Neural cell (in vitro differentiated cells): ENCODE measurements around the gene TGFBI. TPM values are rescaled to one million over a fixed set of nuclear protein-coding genes. Genes with fewer than 3 reads are reported as not detected.

Experiments
- H2AFZ ChIP-seq: fragments of 200-600, 300-800 bp; sonication (generic), shearing (Covaris generic); 2 replicates; pipeline ENCODE4 v1.6.0; 2014; ENCODE audit warnings: low read depth, mild to moderate bottlenecking, antibody characterized with exemption, low read length, moderate library complexity
- H3F3A ChIP-seq: fragments of 200-600 bp; shearing (Covaris generic); 2 replicates; pipeline ENCODE4 v1.6.1; 2016; ENCODE audit warnings: mild to moderate bottlenecking, moderate library complexity, mixed read lengths, antibody characterized with exemption, low read length; ENCODE audit not compliant: insufficient read depth, poor library complexity, severe bottlenecking
- H3K27ac ChIP-seq: fragments of 200-600, 300-800 bp; sonication (generic), shearing (Covaris generic); 2 replicates; pipeline ENCODE4 v1.5.1; 2014; ENCODE audit warnings: mild to moderate bottlenecking, low read length, moderate library complexity
- H3K27me3 ChIP-seq: fragments of 300-800, 200-600 bp; sonication (generic), shearing (Covaris generic); 2 replicates; pipeline ENCODE4 v1.6.0; 2014; ENCODE audit warnings: mild to moderate bottlenecking, low read depth, low read length, moderate library complexity; ENCODE audit not compliant: insufficient read depth
- H3K36me3 ChIP-seq: fragments of 300-800, 200-600 bp; sonication (generic), shearing (Covaris generic); 2 replicates; pipeline ENCODE4 v1.5.1; 2014; ENCODE audit warnings: mild to moderate bottlenecking, antibody characterized with exemption, low read length, moderate library complexity; ENCODE audit not compliant: insufficient read depth
- H3K4me2 ChIP-seq: fragments of 300-800, 200-600 bp; sonication (generic), shearing (Covaris generic); 2 replicates; pipeline ENCODE4 v1.6.0; 2014; ENCODE audit warnings: mild to moderate bottlenecking, low read length
- H3K4me3 ChIP-seq: fragments of 300-800, 200-600 bp; sonication (generic), shearing (Covaris generic); 2 replicates; pipeline ENCODE4 v1.5.1; 2014; ENCODE audit warnings: mild to moderate bottlenecking, low read length, moderate library complexity
- H3K79me2 ChIP-seq: fragments of 200-600 bp; shearing (Covaris generic); replicated peaks from 2 replicates; pipeline ENCODE4 v1.6.0; 2014; ENCODE audit warnings: mild to moderate bottlenecking, low read length, moderate library complexity; ENCODE audit not compliant: insufficient read depth
- H3K9ac ChIP-seq: fragments of 300-800, 200-600 bp; sonication (generic), shearing (Covaris generic); 2 replicates; pipeline ENCODE4 v1.6.1; 2016; ENCODE audit warnings: mild to moderate bottlenecking, low read length, mixed read lengths
- H3K9me2 ChIP-seq: fragments of 200-600 bp; shearing (Covaris generic); 2 replicates; pipeline ENCODE4 v1.6.1; 2016; ENCODE audit warnings: mild to moderate bottlenecking, low read length, mixed read lengths; ENCODE audit not compliant: insufficient read depth
- H3K9me3 ChIP-seq: fragments of 200-600, 300-800 bp; sonication (generic), shearing (Covaris generic); 2 replicates; pipeline ENCODE4 v1.6.1; 2016; ENCODE audit warnings: mild to moderate bottlenecking, mixed run types, low read length, moderate library complexity, mixed read lengths
- H4K20me1 ChIP-seq: fragments of 200-600 bp; shearing (Covaris generic); 2 replicates; pipeline ENCODE4 v1.6.1; 2016; ENCODE audit warnings: mild to moderate bottlenecking, mixed run types; ENCODE audit not compliant: insufficient read depth
- CTCF ChIP-seq: fragments of 450-650 bp; IDR thresholded peaks from 2 replicates; pipeline ENCODE4 v1.5.1; 2014; ENCODE audit warnings: antibody characterized with exemption, mild to moderate bottlenecking, moderate library complexity; ENCODE audit not compliant: poor library complexity, severe bottlenecking
- EP300 ChIP-seq: fragments of 450-650 bp; conservative IDR thresholded peaks from 2 replicates; pipeline ENCODE4 v1.6.1; 2014; ENCODE audit warnings: antibody characterized with exemption, mild to moderate bottlenecking, moderate library complexity; ENCODE audit not compliant: poor library complexity, severe bottlenecking
- EZH2 ChIP-seq: fragments of 200-600, 300-800 bp; shearing (Covaris generic), sonication (generic); IDR thresholded peaks from 2 replicates; pipeline ENCODE4 v1.6.1; 2014; ENCODE audit warnings: antibody characterized with exemption, low read length, borderline replicate concordance, mild to moderate bottlenecking; ENCODE audit not compliant: insufficient read depth, poor library complexity, severe bottlenecking
- MXI1 ChIP-seq: fragments of 450-650 bp; conservative IDR thresholded peaks from 2 replicates; pipeline ENCODE4 v1.6.1; 2014; ENCODE audit warnings: antibody characterized with exemption, mild to moderate bottlenecking; ENCODE audit not compliant: poor library complexity, severe bottlenecking
- POLR2AphosphoS5 ChIP-seq: IDR thresholded peaks from 2 replicates; pipeline ENCODE4 v1.6.1; 2012
- RAD21 ChIP-seq: fragments of 450-650 bp; conservative IDR thresholded peaks from 2 replicates; pipeline ENCODE4 v1.6.1; 2014; ENCODE audit warnings: antibody characterized with exemption, mild to moderate bottlenecking, moderate library complexity
- REST ChIP-seq: IDR thresholded peaks from 2 replicates; pipeline ENCODE4 v1.6.1; 2012; ENCODE audit warnings: borderline replicate concordance
- SMC3 ChIP-seq: fragments of 450-650 bp; conservative IDR thresholded peaks from 2 replicates; pipeline ENCODE4 v1.6.1; 2014; ENCODE audit warnings: antibody characterized with exemption, mild to moderate bottlenecking, moderate library complexity; ENCODE audit not compliant: poor library complexity
- TAF1 ChIP-seq: IDR thresholded peaks from 2 replicates; pipeline ENCODE4 v1.6.1; 2012; ENCODE audit warnings: low read depth
- polyA plus RNA-seq: library from polyadenylated mRNA; depleted of rRNA; stranded (reverse); fragments of >200 nt; gene quantifications from 2 replicates; pipeline ENCODE4 v1.2.3, GENCODE V29; 2014

Gene TGFBI
- polyA plus RNA-seq, 1 donor from 2014 or later = 0.71 TPM

- H3K27me3 ChIP-seq = peaks cover 17% of the 10 kb centered on the region
- no peak overlapping the region for H3K4me2 ChIP-seq
- H3K36me3 ChIP-seq = no peaks in the 10 kb centered on the region
- no peak overlapping the region for H3K9ac ChIP-seq
- H4K20me1 ChIP-seq = no peaks in the 10 kb centered on the region
- H3K9me3 ChIP-seq = no peaks in the 10 kb centered on the region
- no peaks in the 10 kb centered on the region for H3F3A ChIP-seq
- H3K79me2 ChIP-seq = no peaks in the 10 kb centered on the region
- no peak overlapping the region for H2AFZ ChIP-seq
- H3K27ac ChIP-seq = no peak overlapping the region
- H3K4me3 ChIP-seq = no peak overlapping the region
- H3K9me2 ChIP-seq = no peaks in the 10 kb centered on the region
- TF ChIP-seq EP300 (no peak), SMC3 (no peak), POLR2AphosphoS5 (no peak)
These were observed 46.7 kb downstream of the TGFBI start for GRCh38 chr5:136075466-136075891.

- H3K9ac ChIP-seq = no peak overlapping the region
- no peaks in the 10 kb centered on the region for H3K9me2 ChIP-seq
- H4K20me1 ChIP-seq = no peaks in the 10 kb centered on the region
- no peaks in the 10 kb centered on the region for H3K79me2 ChIP-seq
- H3F3A ChIP-seq = no peaks in the 10 kb centered on the region
- H3K4me2 ChIP-seq = no peak overlapping the region
- H3K4me3 ChIP-seq = no peak overlapping the region
- H3K27ac ChIP-seq = no peak overlapping the region
- H3K36me3 ChIP-seq = no peaks in the 10 kb centered on the region
- TF ChIP-seq EP300 (no peak), TAF1 (no peak), POLR2AphosphoS5 (peak; percentile 52), CTCF (no peak), EZH2 (no peak), MXI1 (no peak), REST (peak; percentile 21), RAD21 (no peak), SMC3 (no peak)
- H3K9me3 ChIP-seq = no peaks in the 10 kb centered on the region
- peaks cover 17% of the 10 kb centered on the region for H3K27me3 ChIP-seq
- H2AFZ ChIP-seq = no peak overlapping the region
These were observed 47.3 kb downstream of the TGFBI start for GRCh38 chr5:136076067-136076466.
